GM19372 (cell line): ENCODE measurements around the gene ADGRF5.
A peak's percentile ranks its signal among the peaks of the same experiment; 100 is the strongest.
"Not testable (repeated sequence)": the region's sequence is repeated elsewhere in the genome, so short reads cannot be mapped to it uniquely, and the experiment has no call there.

Experiments used
- ATAC-seq: cut with Tn5 transposase; IDR thresholded peaks from one replicate; pipeline ENCODE4 v1.9.1; 2021; ENCODE audit warnings: mild to moderate bottlenecking, low read depth, moderate library complexity; ENCODE audit not compliant: unreplicated experiment

The ADGRF5 gene

DNA sequence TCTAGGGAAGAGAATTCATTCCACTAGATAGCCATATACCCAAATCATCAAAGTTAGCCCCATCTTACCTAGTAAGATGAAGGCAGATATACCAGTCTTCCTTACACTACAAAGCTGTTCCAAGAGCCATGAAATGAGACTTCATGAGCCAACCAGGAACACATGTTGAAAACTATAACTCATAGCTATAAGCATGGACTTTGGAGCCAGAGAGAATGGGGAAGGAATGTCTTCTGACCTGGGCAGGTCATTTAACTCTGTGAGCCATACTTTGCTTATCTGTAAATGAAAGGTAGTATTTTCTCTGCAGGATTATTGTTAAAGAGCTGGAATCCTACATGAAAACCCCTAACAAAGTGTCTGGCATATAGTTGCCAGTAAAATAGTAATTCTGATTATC is 27.3 kb downstream of the ADGRF5 start:
- no peak for ATAC-seq

DNA sequence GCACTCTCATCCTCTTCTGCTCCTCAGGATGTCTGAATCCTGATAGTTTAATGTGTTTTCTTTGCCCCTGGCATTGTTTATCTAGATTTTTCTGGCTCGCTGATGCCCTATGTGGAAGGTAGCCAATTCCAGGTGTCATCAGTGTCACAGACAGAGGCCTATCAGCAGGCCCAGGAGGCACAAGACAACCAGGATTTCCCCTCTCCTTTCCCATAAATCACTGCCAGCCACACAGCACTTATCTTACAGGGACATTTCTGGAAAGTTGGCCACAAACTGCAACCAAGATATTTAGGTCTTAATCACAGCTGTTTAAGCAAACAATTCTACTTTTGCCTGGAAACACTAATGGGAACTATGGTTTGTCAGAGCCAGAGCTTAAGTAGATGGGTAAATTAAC is 28.1 kb downstream of the ADGRF5 start:
- ATAC-seq = no peak

DNA sequence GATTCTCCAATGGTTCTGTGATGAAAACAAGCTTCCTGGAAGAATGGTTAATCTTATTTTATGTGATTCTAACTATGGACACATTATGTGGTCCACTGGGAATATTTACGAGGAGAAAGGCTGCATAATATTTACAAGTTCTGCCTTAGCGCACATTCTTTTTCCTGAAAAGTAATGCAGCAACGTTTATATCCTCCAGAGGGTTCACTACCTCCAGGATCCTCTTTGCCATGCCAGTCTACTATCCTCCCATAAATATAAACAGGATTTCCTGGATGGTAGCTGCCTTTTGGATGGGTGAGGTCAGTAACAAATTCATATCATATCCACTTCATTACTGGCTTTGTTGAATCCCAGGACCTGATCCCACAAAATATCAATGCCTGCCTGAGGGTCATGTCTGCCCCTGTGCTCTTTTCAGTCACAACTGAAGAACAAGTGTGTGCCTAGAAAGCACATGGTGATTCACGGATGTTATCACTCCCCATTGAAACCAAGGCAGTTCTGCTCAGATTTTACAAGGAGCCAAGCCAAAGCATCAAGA is 30.4 kb downstream of the ADGRF5 start:
- no peak for ATAC-seq

DNA sequence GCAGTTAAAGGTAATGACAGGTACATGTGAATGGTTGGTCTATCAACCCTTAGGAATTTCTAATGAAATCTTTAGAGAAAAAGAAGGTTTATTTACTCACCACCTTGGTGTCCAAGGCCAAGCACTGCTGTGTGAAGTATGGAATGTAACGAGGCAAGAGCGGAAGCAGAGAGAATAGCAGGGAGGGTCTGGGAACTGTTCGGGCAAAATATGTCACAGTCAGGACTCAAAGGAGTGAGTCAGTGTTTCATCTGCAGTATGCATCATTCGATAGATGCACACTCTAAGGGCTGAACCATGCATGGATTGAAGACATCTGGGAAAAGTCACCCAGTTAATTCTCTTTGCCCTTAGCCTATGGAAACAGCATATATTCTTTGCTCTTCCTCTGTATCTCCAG is 33.2 kb downstream of the ADGRF5 start:
- no peak for ATAC-seq

DNA sequence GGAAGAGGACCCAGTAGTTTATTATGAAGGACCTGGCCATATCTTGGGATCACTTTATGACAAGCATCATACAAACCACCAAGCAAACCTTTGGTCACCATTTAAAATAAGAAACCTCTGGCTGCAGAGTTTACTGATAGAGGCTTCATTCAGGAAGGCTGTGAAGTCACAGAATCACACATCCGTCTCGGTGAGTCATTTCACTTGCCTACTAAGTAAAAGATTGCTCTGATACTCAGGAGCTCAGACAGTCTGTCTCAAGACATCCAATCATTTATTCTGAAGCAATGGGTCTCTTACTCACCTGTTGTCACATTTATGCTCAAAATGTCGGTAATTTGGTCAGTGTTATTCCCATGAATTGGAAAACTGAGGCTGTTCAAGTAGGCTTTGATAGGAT is 33.7 kb downstream of the ADGRF5 start:
- ATAC-seq = no peak

DNA sequence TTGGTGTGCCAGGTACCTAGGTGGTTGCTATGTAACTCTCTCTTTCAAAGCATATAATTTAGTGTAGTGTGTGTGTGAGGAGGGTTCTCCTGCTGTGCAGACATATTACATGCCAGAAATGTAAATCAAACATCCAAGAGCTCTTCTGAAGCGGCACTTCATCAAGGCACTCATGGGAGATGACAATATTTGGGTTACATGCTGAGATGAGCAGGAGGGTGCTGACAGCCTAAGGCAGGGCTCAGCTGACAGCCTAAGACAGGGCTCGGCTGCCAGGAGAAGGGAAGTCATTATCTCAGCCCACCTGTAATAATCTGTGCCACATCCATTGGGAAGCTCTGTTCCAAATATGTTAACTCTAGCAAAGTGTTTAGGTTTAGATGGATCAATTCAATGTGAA is 39.1 kb downstream of the ADGRF5 start:
- no peak for ATAC-seq

DNA sequence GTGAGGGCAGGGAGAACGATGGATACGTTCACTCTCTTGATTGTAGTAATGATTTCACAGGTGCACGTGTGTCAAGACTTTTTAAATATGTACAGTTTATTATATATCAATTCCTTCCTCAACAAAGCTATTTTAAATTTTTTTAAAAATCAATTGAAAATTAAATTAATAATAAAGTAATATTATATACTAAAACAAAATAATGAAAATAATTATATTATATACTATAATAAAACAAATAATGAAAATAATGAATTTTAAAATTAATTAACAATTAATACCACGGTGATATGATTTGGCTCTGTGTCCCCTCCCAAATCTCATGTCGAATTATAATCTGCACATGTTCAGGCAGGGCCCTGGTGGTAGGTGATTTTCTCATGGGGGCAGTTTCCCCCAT is 42.7 kb downstream of the ADGRF5 start:
- no peak for ATAC-seq

DNA sequence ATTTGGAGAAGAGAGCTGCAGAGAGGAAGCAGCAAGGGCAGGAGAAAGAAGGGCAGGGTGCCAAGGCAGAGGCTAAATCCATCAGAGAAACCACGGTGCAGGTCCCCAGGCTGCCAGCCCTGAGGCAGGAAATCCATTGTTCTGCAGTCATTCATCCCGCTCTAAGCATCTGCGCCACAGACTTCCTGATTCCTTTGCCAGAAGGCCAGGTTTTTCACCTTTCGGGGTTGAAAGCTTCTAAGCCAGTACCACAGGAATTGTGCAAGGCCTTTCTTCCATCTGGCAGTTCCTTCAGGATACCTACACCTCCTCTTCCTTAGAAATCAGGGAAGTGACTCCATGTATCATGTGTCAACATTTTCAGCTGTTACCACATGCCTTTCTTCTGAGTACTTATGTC is 45.6 kb downstream of the ADGRF5 start:
- ATAC-seq = no peak

DNA sequence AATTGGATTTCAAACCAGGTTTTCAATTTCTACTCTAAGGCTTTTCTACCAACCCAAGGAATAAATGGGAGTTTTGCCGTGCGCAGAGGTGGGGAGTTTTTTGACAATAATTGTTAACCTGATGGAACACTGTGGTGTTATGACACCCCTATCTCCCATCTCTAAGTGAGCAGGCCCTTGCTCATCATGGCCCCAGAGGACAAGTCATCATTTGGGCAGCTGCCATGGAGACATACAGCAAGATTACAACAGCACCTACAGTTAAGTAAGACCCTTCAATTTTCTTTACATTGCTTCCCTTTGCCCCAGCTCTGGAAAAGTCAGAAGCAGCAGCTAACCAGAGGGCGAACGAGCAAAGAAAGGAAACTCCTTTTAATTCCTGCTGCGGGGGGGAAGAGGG is 54.3 kb downstream of the ADGRF5 start:
- no peak for ATAC-seq

DNA sequence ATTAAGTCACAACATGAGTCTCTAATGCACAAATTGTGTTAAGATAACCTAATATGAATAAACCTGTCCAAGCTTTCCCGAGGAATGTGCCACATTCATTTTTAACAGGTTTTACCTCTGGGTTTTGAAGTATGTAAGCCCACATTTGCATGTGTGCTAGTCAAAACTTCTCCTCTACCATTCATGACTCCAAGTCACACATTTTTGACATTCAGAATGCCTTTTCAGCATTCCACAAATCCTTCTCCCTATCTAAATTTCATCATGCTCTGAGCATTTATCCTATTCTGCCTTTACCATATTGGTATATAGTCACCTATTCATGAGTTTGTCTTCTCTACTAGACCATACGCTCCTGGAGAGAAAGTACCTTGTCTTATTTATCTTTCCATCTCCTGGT is 56.5 kb downstream of the ADGRF5 start:
- ATAC-seq = no peak

DNA sequence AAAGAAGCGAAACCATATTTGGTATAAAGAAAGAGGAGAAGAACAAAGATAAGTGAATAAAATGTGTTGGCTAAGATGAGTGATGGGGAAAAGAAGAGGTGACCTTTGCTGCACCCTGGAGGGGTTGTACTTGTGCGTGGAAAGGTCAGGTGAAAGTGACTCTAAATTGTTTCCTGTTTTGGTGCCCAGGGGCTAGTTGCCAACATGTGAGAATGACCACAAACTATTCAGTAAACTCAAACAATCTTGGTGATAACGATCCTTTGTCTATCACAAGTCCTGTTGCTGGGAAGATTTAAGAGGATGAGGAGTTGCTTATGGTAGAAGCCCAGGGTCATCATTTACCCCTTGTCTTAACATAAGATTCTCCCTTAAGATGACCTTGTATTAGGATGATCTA is 57.9 kb downstream of the ADGRF5 start:
- ATAC-seq = no peak

DNA sequence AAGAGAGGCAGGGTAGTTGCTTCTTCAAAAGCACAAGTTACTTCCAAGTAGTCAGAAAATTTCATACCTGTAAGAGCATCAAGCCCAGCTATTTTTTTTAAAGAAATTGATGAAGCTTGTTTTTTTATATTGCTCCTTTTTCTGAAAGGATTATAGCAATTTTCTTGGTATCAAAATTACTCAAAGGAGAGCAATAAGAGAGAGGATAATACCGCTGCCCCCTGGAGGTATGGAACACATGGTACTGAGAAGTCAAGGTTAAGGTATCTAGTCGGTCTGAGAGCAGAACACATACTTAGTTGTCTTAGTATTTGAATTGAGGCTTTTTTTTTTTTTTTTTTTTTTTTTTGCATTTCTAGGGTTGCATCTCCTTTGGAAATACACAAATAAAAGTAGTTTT is 59.4 kb downstream of the ADGRF5 start:
- ATAC-seq = no peak

DNA sequence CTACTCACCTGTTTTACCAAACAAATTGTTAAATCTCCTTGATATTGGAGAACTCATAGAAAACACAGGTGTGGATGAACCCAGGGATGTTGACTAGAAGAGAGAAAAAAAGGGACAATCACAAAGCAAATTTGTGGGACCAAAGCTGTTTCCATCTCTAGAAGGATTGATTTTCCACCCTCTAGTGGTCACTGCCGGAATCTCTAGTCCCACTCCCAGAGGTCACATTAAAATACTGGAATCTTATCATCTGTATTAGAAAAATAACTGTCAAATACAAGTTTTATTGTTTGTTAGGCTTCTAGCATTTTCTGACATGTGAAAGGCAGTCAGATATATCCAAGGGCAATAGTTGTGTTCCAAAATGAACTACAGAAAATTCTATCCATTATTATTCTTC is 65.8 kb downstream of the ADGRF5 start:
- ATAC-seq = peak; percentile 64

DNA sequence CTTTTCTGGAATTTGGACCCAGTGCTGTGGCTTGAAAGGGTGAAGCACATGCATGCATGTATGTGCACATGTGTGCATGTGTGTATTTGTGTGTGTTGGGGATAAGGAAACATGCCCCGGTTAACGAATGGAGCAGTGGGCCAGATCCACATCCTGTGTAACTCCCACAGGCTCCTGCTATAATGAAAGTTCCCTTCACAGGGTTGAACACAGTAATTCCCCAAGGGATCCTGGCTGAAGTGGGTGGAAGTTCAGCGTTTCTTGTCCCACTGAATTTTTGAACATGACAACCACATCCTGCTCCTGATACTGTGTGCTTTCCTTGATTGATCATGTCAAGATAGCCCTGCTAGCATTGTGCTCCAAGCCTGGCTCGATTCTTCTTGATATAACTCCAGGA is 70.2 kb downstream of the ADGRF5 start:
- ATAC-seq = not testable (repeated sequence)

DNA sequence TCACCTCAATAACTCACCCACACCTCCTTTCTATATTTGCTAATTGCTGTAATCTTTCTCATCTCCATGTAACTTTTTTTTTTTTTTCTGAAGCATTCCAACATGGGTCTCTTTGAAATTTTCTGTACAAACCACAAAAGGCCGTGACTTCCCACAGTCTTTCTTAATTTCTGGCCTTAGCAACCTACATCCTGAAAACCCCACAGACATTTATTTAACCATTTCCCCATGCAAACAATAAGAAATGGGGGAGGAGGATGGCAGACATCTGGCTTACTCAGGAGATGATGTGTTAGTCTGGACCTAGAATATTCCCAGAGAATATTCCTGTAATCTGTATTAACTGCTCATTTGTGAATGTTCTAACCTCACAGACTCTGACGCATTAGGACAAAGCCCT is 70.9 kb downstream of the ADGRF5 start:
- no peak for ATAC-seq

DNA sequence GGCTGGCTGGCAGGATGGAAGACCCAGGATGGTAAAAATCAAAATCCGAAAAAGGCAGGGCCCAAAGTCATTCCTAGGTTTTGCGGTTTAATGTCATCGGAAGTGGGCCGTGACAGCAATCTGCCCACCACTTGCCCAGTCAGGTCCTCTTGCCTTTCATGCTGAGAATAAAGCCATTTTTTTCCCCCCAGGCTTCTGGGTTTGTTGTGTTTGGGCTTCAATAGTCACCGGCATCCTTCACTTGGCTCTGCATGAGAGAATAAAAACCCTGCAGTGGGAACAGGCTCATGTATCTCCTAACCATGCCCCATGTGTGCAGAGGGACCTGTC is 72.4 kb downstream of the ADGRF5 start:
- no peak for ATAC-seq

DNA sequence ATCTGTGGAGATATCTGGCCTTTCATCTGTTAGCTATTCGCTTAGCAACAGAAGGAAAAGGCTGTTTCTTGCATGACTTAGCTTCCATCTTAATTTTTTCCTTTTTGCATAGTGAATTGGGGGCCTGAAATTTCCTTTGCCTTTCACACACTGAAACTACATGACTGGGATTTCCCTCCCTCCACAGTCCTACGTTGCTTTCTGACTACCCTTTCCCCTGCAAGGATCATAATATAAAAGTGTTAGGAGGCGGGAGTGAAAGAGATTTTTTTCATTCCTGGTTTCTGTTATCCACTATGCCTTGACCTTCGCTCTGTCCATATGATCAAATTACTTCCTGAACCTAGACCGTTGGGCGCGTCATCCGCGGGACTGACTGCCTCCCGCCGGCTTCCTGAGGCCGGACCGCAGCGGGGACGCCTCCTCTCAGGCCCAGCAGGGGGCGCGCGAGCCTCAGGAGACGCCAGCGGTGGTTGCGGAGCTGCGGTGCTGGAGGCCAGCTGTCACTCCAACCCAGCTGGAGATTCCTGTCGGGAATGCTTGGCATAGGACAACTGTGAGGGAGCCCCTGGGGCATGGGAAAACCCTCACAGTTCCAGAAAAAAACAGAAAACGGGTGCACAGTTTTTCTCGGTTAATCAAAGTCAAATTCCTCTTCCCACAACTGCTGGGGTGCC is 72.9 kb downstream of the ADGRF5 start:
- peak; percentile 96 for ATAC-seq

DNA sequence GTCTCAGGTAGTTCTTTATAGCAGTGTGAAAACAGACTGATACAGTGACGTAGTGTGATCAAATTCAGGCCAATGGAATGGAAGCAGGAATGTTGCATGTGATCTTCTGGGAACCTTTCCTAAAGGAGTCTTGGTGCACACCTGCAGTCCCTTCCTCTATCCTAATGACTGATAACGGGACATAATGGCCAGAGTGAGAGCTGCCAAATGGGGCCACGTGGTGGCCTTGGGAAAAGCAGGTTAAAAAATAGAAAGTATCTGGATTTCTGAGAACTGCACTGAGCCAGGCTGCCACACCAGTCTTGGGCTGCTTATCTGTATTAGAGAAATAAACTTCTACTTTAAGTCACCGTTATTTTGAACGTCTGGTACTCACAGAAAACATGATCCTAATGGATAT is 76.6 kb downstream of the ADGRF5 start:
- ATAC-seq = no peak

DNA sequence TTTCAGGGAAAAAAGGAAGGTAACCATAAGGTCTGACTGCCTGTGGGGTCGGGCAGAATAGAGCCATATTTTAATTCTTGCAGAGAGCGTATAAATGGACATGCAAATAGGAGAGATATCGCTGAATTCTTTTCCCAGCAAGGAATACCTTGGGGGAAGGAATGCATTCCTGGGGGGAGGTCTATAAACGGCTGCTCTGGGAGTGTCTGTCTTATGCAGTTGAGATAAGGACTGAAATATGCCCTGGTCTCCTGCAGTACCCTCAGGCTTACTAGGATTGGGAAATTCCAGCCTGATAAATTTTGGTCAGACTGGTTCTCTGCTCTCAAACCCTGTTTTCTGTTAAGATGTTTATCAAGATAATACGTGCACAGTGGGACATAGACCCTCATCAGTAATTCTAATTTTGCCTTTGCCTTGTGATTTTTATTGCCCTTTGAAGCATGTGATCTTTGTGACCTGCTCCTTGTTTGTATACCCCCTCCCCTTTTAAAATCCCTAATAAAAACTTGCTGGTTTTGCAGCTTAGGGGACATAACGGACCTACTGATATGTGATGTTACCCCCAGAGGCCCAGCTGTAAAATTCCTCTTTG is 79.4 kb downstream of the ADGRF5 start:
- ATAC-seq = not testable (repeated sequence)

DNA sequence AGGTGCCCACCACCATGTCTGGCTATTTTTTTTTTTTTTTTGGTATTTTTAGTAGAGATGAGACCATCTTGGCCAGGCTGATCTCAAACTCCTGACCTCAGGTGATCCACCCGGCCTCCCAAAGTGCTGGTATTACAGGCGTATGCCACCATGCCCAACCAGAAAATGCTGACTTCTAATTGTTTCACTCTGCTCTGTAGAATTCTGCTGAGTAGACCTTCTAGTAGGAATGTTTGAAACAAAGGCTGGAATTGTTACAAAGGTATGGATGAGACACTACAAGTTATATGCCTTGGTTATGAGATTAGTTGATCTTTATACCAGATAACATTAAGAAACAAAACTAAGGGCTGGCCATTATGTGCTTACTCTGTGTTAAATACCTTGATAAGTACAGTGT is 83.7 kb downstream of the ADGRF5 start:
- no peak for ATAC-seq

DNA sequence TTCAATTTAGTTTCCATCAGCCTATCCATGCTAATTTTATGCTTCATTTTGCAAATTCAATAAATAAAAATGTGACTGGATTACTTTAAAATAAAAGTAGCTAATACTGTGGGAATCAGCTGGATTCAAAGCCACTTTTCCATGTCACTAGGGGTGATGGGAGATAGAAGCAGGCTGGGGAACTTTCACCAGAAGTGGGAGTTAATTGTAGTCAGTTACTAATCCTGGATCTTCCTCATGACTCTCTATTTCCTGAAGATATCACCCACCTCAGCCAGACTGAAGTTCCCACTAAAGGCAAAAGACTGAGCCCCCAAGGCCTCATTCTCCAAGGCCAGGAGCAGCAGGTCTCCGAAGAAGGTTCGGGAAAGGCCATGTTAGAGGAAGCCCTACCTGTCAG is 86.7 kb downstream of the ADGRF5 start:
- ATAC-seq = not testable (repeated sequence)

DNA sequence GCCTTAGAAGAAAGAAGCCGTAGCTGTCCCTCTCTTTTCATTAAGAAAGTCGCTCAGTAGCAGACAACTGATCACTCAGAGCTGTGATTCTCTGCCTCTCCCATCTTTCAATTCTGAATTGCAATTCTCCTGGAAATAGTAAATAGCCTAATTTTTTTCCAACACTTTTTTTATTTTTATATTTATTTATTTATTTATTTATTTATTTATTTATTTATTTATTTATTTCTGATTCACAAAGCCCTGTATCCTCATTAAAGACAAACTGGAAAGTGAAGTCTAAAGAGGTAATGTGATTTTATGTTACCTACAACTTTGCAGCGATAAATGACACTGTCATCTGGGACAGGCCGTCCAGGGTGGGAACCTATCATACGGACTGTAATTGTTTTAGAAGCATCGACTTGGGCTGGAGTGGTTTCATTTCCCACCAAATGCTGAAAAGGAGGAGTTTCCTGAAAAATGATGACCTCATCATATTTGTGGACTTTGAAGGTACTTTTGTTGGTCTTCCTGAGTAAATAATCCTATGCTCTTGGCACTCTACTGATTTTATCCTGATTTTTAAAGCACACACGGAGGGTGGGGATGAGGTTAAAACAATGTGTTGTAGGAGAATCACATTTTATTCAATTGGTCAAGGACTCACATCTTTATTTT is 87.4 kb downstream of the ADGRF5 start:
- ATAC-seq = not testable (repeated sequence)
